Neural cell (in vitro differentiated cells): ENCODE data around the gene ZNF808.

Source experiments
- EZH2 ChIP-seq: fragments of 200-600, 300-800 bp; shearing (Covaris generic), sonication (generic); IDR thresholded peaks from 2 replicates; pipeline ENCODE4 v1.6.1; 2014; ENCODE audit warnings: antibody characterized with exemption, low read length, borderline replicate concordance, mild to moderate bottlenecking; ENCODE audit not compliant: insufficient read depth, poor library complexity, severe bottlenecking
- POLR2AphosphoS5 ChIP-seq: IDR thresholded peaks from 2 replicates; pipeline ENCODE4 v1.6.1; 2012
- TF ChIP-seq, protein P1 (sequence below): IDR thresholded peaks from 2 replicates; pipeline ENCODE4 v1.6.1; 2012; ENCODE audit warnings: borderline replicate concordance

- TF ChIP-seq POLR2AphosphoS5, result no peak
- TF ChIP-seq, protein P1, sequence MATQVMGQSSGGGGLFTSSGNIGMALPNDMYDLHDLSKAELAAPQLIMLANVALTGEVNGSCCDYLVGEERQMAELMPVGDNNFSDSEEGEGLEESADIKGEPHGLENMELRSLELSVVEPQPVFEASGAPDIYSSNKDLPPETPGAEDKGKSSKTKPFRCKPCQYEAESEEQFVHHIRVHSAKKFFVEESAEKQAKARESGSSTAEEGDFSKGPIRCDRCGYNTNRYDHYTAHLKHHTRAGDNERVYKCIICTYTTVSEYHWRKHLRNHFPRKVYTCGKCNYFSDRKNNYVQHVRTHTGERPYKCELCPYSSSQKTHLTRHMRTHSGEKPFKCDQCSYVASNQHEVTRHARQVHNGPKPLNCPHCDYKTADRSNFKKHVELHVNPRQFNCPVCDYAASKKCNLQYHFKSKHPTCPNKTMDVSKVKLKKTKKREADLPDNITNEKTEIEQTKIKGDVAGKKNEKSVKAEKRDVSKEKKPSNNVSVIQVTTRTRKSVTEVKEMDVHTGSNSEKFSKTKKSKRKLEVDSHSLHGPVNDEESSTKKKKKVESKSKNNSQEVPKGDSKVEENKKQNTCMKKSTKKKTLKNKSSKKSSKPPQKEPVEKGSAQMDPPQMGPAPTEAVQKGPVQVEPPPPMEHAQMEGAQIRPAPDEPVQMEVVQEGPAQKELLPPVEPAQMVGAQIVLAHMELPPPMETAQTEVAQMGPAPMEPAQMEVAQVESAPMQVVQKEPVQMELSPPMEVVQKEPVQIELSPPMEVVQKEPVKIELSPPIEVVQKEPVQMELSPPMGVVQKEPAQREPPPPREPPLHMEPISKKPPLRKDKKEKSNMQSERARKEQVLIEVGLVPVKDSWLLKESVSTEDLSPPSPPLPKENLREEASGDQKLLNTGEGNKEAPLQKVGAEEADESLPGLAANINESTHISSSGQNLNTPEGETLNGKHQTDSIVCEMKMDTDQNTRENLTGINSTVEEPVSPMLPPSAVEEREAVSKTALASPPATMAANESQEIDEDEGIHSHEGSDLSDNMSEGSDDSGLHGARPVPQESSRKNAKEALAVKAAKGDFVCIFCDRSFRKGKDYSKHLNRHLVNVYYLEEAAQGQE, result no peak
- no peak for TF ChIP-seq EZH2
Observed at GRCh38 chr19:52566588-52566987, 39.1 kb downstream of the ZNF808 start.
